ENCODE results near the gene DENND10.

The DENND10 gene, protein sequence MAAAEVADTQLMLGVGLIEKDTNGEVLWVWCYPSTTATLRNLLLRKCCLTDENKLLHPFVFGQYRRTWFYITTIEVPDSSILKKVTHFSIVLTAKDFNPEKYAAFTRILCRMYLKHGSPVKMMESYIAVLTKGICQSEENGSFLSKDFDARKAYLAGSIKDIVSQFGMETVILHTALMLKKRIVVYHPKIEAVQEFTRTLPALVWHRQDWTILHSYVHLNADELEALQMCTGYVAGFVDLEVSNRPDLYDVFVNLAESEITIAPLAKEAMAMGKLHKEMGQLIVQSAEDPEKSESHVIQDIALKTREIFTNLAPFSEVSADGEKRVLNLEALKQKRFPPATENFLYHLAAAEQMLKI

DNA sequence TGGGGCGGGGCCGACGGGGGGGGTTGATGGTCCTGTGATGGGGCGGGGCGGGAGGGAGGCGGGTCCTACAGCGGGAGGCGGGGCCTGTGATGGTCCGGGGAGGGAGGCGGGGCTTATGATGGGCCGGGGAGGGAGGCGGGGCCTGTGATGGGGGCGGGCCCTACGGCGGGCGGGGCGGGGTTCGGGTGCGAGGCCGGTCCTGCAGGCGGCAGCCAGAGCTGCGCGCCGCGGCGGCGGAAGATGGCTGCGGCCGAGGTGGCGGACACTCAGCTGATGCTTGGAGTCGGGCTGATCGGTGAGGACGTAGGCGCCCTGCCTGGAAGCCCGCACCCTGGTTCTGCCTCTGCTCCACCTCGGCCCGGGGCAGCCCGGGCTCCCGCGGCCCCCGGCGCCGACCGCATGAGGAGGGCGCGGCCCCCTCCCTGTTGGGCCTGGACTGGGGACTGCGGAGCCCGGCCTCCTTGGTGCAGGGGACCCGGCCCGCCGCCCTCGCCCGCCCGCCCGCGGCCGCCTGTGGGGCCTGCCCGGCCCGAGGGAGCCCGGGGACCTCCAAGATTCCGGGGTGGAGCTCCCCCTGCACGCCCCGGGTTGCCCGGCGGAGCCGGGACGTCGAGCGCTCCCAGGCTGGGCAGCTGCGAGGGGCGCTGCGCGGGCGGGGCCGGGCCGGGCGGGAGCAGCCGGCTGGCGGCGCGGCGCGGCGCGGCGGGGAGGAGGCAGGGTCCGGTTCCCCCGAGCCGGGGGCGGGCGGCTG lies at the start of gene DENND10:
Gene DENND10, plus strand, starts transcription at position 211 of the 751 bp plus-strand sequence. Its CDS starts 30 bp downstream, at position 241.
- H3K9me3 ChIP-seq (ENCODE audit: control insufficient read depth, insufficient read depth, low read length): no peaks in the 10 kb centered on the region
- H3K9ac ChIP-seq (ENCODE audit: low read depth, low read length): peak within 1 kb of the TSS; percentile 76
- no peaks in the 10 kb centered on the region for H3K27me3 ChIP-seq (ENCODE audit: control insufficient read depth, insufficient read depth, low read length)
- H3K4me3 ChIP-seq (ENCODE audit: low read depth, low read length): peak within 1 kb of the TSS; percentile 80
- peaks cover 6% of the 10 kb centered on the region for H3K36me3 ChIP-seq (ENCODE audit: control insufficient read depth, insufficient read depth, low read length)
- peaks cover 6% of the 10 kb centered on the region for H3K4me1 ChIP-seq (ENCODE audit: control insufficient read depth, insufficient read depth, low read length)

DNA sequence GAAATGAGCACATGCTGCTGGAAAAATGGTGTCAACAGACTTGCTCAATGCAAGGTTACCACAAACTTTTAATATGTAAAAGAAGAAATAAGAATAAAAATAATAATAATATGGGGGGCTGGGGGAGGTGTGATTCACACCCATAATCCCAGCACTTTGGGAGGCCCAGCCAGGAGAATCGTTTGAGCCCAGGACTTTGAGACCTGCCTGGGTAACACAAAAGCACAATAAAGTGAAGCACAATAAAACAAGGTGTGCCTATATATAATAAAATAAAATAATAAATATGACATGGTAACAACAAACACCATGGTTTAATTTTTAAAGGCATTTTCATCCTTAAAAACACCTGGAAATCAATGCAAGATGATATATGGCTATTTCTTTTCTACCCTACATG lies 48.4 kb upstream of the DENND10 start:
- Histone ChIP-seq H3K4me3 (ENCODE audit: low read depth, low read length) (no peak overlapping the region), H3K9me3 (ENCODE audit: control insufficient read depth, insufficient read depth, low read length) (no peaks in the 10 kb centered on the region), H3K27me3 (ENCODE audit: control insufficient read depth, insufficient read depth, low read length) (no peaks in the 10 kb centered on the region), H3K36me3 (ENCODE audit: control insufficient read depth, insufficient read depth, low read length) (peaks cover 52% of the 10 kb centered on the region), H3K4me1 (ENCODE audit: control insufficient read depth, insufficient read depth, low read length) (no peaks in the 10 kb centered on the region), H3K9ac (ENCODE audit: low read depth, low read length) (no peak overlapping the region)

DNA sequence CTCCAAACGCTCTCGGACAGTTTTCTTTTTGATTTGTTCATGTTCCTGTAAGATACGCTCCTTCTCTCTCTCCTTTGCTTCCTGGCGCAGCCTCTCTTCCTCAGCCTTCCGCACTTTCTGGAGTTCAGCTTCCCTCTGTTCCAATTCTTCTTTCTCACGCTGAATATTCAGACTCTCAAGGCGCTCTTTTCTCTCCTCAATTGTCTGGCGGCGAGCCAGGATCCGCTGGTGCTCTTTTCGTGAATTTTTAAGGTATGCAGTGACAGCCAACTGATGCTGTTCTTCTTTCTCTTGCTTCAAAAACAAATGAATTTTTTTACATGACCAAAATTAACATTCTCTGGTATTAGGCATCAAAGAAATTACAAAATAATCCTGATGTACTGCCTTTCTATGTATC lies 45.9 kb upstream of the DENND10 start:
- no peak overlapping the region for H3K4me3 ChIP-seq (ENCODE audit: low read depth, low read length)
- no peak overlapping the region for H3K9ac ChIP-seq (ENCODE audit: low read depth, low read length)
- H3K36me3 ChIP-seq (ENCODE audit: control insufficient read depth, insufficient read depth, low read length): peaks cover 42% of the 10 kb centered on the region
- H3K27me3 ChIP-seq (ENCODE audit: control insufficient read depth, insufficient read depth, low read length): no peaks in the 10 kb centered on the region
- H3K9me3 ChIP-seq (ENCODE audit: control insufficient read depth, insufficient read depth, low read length): no peaks in the 10 kb centered on the region
- H3K4me1 ChIP-seq (ENCODE audit: control insufficient read depth, insufficient read depth, low read length): no peaks in the 10 kb centered on the region

DNA sequence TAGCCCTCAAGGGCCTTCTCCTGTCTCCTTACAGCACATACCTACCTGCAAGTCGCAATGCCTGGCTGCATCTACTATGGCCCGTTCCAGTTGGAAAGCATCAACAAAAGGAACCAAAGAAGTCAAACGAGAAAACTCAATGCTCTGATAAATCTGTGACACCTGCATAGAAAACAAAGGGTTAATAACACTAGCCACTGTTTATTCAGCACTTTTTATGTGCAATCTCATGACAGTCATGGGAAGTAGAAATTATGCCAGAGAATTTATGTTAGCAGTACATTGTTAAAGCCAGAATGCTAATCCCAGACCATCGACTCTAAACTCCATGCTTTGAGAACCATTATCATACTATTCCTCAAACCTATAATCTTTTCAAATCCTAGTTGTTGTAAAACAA lies 44.4 kb upstream of the DENND10 start:
- no peak overlapping the region for H3K9ac ChIP-seq (ENCODE audit: low read depth, low read length)
- no peak overlapping the region for H3K4me3 ChIP-seq (ENCODE audit: low read depth, low read length)
- H3K9me3 ChIP-seq (ENCODE audit: control insufficient read depth, insufficient read depth, low read length): no peaks in the 10 kb centered on the region
- H3K27me3 ChIP-seq (ENCODE audit: control insufficient read depth, insufficient read depth, low read length): no peaks in the 10 kb centered on the region
- no peaks in the 10 kb centered on the region for H3K4me1 ChIP-seq (ENCODE audit: control insufficient read depth, insufficient read depth, low read length)
- peaks cover 42% of the 10 kb centered on the region for H3K36me3 ChIP-seq (ENCODE audit: control insufficient read depth, insufficient read depth, low read length)

DNA sequence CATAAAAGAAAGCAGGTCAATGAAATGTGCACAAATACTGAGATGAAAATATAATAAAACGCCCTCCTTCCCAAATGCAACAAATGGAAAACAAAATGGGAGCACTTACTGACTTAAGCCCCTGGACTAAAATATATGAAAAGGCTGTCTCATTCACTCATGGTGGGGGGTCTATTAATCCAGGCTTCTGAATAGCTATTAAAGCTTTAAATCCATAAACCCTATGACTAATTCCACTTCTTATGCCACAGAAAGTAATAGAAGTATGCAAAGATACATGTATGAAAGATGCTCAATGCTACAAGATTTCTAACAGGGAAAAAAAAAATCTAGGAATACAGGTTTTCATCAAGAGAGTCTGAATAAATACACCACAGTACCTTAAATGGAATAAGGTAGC lies 43.8 kb upstream of the DENND10 start:
- H3K36me3 ChIP-seq (ENCODE audit: control insufficient read depth, insufficient read depth, low read length): peaks cover 46% of the 10 kb centered on the region
- H3K27me3 ChIP-seq (ENCODE audit: control insufficient read depth, insufficient read depth, low read length): no peaks in the 10 kb centered on the region
- H3K4me1 ChIP-seq (ENCODE audit: control insufficient read depth, insufficient read depth, low read length): no peaks in the 10 kb centered on the region
- no peaks in the 10 kb centered on the region for H3K9me3 ChIP-seq (ENCODE audit: control insufficient read depth, insufficient read depth, low read length)
- H3K4me3 ChIP-seq (ENCODE audit: low read depth, low read length): no peak overlapping the region
- no peak overlapping the region for H3K9ac ChIP-seq (ENCODE audit: low read depth, low read length)

DNA sequence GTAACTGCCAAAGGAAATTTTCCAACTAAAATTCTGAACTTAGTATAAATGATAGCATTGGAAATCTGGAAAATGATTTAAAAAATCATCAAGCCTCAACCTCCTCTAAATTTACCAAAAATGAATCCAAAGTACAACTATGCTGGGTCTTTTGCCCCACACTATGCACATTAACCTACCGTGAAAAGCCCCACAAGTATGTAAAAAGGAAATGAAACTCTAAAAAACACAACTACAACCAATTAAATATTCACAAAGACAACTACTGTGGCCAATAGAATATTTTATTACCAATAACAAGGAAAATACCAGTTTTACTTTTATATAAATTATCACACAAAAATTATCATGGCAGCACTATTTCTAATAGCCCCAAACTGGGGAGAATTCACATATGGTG lies 42.6 kb upstream of the DENND10 start:
- Histone ChIP-seq H3K4me1 (ENCODE audit: control insufficient read depth, insufficient read depth, low read length) (no peaks in the 10 kb centered on the region), H3K9me3 (ENCODE audit: control insufficient read depth, insufficient read depth, low read length) (no peaks in the 10 kb centered on the region), H3K4me3 (ENCODE audit: low read depth, low read length) (no peak overlapping the region), H3K27me3 (ENCODE audit: control insufficient read depth, insufficient read depth, low read length) (no peaks in the 10 kb centered on the region), H3K9ac (ENCODE audit: low read depth, low read length) (no peak overlapping the region), H3K36me3 (ENCODE audit: control insufficient read depth, insufficient read depth, low read length) (peaks cover 52% of the 10 kb centered on the region)

DNA sequence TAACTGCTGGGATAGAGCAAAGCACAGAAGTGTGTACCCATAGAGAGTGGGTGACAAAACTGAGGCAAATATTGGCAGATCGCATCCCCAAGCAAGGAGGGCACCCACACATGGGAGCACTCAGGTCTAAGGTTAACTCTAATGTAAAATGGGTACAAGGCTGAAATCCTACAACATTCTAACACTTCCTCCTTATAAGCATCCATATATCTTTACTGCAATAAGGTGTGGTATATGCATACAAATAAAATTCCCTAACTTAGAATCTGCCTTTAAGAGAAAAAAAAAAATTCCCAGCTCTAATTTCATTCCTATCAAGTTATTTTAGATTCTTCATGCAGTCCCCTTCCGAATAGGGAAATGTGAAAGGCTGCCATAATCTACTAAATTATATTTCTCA lies 42.0 kb upstream of the DENND10 start:
- no peaks in the 10 kb centered on the region for H3K4me1 ChIP-seq (ENCODE audit: control insufficient read depth, insufficient read depth, low read length)
- H3K9me3 ChIP-seq (ENCODE audit: control insufficient read depth, insufficient read depth, low read length): no peaks in the 10 kb centered on the region
- no peak overlapping the region for H3K9ac ChIP-seq (ENCODE audit: low read depth, low read length)
- no peaks in the 10 kb centered on the region for H3K27me3 ChIP-seq (ENCODE audit: control insufficient read depth, insufficient read depth, low read length)
- no peak overlapping the region for H3K4me3 ChIP-seq (ENCODE audit: low read depth, low read length)
- H3K36me3 ChIP-seq (ENCODE audit: control insufficient read depth, insufficient read depth, low read length): peaks cover 55% of the 10 kb centered on the region

DNA sequence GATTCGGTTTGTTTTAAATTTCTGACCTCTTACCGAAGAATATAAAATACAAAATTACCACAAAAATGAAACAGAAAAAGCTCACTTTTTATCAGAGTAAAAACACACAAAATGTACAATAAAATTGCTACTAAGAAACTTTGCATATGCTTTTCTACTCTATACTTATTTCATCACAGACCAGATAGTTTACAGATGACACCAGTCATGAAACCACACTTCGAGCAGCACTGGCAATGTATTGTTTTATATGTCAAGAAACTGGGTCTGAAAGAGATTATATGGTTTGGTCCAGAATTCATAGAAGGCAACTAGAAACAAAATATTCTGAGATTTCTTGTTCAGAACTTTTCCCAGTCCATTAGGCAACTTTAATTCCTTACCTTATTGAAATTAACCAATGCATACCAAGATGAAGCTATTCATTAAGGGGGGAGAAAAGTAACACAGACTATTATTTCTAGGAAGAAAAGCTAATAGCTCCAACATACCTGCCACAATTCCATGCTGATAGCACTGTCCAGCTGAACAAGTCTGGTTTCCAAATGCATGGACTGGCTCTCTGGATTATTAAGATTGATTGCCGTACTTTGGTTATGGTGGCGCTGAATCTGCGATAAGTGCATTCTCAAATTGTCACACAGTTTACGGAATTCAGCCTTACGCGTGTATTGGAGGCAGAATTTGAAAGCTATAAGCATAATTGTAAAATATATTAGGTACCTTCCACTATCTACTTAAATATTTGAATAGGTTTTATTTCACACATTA lies 33.3 kb upstream of the DENND10 start:
- Histone ChIP-seq H3K27me3 (ENCODE audit: control insufficient read depth, insufficient read depth, low read length) (no peaks in the 10 kb centered on the region), H3K36me3 (ENCODE audit: control insufficient read depth, insufficient read depth, low read length) (peaks cover 54% of the 10 kb centered on the region), H3K4me3 (ENCODE audit: low read depth, low read length) (no peak overlapping the region), H3K9ac (ENCODE audit: low read depth, low read length) (no peak overlapping the region), H3K9me3 (ENCODE audit: control insufficient read depth, insufficient read depth, low read length) (no peaks in the 10 kb centered on the region), H3K4me1 (ENCODE audit: control insufficient read depth, insufficient read depth, low read length) (peaks cover 2% of the 10 kb centered on the region)

DNA sequence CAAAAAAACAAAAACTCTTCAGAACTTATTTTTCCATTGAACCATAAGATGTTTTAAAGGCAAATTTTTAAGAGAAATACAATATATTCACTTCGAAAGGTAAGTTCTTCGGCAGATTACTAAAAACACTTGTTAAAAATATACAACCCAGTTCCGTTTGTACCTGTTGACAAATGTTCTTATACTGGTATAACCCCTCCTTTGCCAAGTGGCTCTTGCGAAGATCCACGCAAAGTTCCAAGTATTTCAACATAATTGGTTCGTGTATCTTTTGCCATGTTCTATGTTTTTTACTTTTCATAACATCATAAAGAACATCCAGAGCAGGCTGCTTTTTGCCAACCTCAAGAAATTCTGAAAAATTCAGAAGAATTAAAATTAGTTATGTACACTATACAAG lies 30.3 kb upstream of the DENND10 start:
- Histone ChIP-seq H3K36me3 (ENCODE audit: control insufficient read depth, insufficient read depth, low read length) (peaks cover 33% of the 10 kb centered on the region), H3K9ac (ENCODE audit: low read depth, low read length) (no peak overlapping the region), H3K4me1 (ENCODE audit: control insufficient read depth, insufficient read depth, low read length) (peaks cover 2% of the 10 kb centered on the region), H3K27me3 (ENCODE audit: control insufficient read depth, insufficient read depth, low read length) (no peaks in the 10 kb centered on the region), H3K4me3 (ENCODE audit: low read depth, low read length) (no peak overlapping the region), H3K9me3 (ENCODE audit: control insufficient read depth, insufficient read depth, low read length) (no peaks in the 10 kb centered on the region)

DNA sequence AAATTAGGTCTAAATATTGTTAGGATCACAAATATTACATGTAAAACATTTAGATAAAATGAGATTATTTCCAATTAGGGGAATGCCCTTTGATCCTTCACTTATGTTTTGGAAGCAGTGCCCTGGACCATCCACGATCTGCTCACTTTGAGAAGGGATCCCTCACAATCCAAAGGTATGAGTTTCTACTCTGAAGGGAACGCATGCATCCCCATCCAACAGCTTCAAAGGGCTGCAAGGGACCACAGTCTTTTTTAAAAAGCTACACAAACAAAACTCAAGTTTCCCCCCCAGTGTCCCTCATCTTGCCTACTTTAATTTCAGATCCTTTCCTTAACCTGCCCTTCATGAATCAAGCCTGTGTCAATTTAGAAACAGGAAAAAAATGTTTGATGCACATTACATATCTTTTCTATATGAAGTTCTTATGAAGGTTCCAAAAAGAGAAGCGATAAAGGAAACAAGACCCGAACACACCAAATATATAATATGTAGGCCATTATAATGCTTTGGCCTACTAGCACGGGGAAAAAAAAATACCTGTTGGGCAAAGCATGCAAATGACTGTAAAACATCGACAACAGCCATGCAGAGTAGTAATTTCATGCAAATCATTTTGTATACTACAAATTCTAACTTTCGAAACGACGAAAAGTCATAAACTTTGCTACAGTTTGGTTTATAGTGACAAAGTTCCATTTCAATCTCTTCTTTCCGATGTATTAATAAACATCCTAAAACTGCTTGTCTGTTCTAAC lies 25.3 kb upstream of the DENND10 start:
- peaks cover 4% of the 10 kb centered on the region for H3K36me3 ChIP-seq (ENCODE audit: control insufficient read depth, insufficient read depth, low read length)
- peak overlapping the region; percentile 99 for H3K9ac ChIP-seq (ENCODE audit: low read depth, low read length)
- no peaks in the 10 kb centered on the region for H3K9me3 ChIP-seq (ENCODE audit: control insufficient read depth, insufficient read depth, low read length)
- no peaks in the 10 kb centered on the region for H3K27me3 ChIP-seq (ENCODE audit: control insufficient read depth, insufficient read depth, low read length)
- peak overlapping the region; percentile 81 for H3K4me3 ChIP-seq (ENCODE audit: low read depth, low read length)
- peaks cover 2% of the 10 kb centered on the region for H3K4me1 ChIP-seq (ENCODE audit: control insufficient read depth, insufficient read depth, low read length)
